ENCODE measurements around the gene C22orf31.

DNA sequence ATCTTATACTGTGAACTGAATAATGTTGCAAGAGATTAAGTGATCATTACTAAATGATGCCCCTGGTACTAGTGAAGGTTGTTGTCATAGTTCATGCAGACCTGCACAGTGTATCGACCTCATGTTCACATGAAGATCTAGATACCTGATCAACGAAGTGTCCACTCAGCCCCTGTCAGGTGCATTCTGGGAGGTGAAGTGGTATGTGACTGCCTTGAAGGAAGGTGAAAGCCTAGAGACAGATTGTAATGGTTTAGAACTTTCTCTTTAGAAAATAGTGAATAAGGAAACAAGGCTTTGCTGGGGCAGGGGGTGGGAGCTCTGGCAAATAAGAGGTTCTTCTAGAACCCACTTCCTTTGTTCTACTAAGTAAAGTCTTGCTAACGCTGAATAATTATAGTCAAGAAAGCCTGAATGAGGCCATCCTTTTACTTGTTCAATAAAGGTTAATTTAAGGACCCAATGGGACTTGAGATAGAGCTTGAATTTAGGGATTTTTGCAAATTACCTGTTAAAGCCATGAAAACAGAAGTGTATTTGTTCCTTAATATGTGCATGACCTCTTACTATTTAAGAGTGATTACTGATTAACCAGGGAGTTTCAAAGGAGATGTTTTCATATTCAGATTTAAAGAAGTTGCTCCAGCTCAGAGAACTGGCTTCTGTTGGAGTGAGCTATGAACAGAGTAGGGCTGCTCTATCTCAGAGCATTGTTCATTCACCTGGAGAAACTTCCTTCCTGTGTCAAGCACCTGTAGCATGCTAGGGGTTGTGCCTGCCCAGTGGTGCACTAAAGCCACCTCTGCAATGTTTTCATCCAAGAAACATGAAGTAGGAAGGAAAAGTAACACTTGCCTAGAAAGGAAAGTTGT is 45.3 kb downstream of the C22orf31 start:
- TF ChIP-seq, protein P1, sequence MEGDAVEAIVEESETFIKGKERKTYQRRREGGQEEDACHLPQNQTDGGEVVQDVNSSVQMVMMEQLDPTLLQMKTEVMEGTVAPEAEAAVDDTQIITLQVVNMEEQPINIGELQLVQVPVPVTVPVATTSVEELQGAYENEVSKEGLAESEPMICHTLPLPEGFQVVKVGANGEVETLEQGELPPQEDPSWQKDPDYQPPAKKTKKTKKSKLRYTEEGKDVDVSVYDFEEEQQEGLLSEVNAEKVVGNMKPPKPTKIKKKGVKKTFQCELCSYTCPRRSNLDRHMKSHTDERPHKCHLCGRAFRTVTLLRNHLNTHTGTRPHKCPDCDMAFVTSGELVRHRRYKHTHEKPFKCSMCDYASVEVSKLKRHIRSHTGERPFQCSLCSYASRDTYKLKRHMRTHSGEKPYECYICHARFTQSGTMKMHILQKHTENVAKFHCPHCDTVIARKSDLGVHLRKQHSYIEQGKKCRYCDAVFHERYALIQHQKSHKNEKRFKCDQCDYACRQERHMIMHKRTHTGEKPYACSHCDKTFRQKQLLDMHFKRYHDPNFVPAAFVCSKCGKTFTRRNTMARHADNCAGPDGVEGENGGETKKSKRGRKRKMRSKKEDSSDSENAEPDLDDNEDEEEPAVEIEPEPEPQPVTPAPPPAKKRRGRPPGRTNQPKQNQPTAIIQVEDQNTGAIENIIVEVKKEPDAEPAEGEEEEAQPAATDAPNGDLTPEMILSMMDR (IDR thresholded peaks at IDR 0.05; ENCODE audit: insufficient read depth, low read length, poor library complexity, severe bottlenecking): no peak
- no peak for TF ChIP-seq EZH2phosphoT487 (conservative IDR thresholded peaks at IDR 0.05; ENCODE audit: low read length)

Measured in SU-DHL-6 (cell line).